ENCODE measurements around the gene SLCO3A1. TPM values are rescaled to one million over a fixed set of nuclear protein-coding genes. Genes with fewer than 3 reads are reported as not detected.

The SLCO3A1 gene
- total RNA-seq, 1 experiment from 2014 or later, result 5.1 TPM

DNA sequence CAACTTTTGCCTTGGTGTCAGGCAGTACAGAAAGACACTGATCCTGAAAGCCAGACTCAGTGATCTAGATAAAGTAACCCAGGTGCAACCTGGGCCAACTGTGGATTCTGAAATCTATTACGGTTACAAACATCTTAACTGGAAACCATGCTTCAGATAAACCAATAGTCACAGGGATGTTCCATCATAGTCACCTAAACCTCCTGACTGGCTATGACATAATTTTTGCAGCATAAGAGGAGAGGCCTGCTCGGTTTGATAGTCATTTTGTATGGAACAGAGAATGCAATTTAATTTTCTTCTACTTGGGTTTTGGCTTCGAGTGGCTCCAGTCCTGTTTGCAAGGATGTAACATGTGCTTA is 3.7 kb downstream of the SLCO3A1 start:
- ATAC-seq (no peak), DNase-seq (ENCODE audit: low read depth, low spot score) (no peak)
- Histone ChIP-seq H3K27me3 (ENCODE audit: insufficient read depth, low read length) (peaks cover 11% of the 10 kb centered on the region; the same call in 1 of the 2 replicates), H3K36me3 (ENCODE audit: control insufficient read depth in 1 of 2, insufficient read depth in 2 of 2, low read length in 2 of 2) (no peaks in the 10 kb centered on the region), H3K4me2 (ENCODE audit: low read length) (no peak overlapping the region), H3K79me2 (ENCODE audit: insufficient read depth, low read length) (no peaks in the 10 kb centered on the region), H3K9ac (ENCODE audit: low read length) (no peak overlapping the region), H3K4me1 (ENCODE audit: control insufficient read depth in 1 of 2, insufficient read depth in 2 of 2, low read length in 2 of 2) (peaks cover 0 to 15% of the 10 kb centered on the region in 2 experiments; a peak in 2 of 4 replicates), H3K4me3 (replicated peaks in 1 of 2; ENCODE audit: low read depth in 1 of 2, low read length in 2 of 2) (no peak overlapping the region), H4K20me1 (ENCODE audit: insufficient read depth) (no peaks in the 10 kb centered on the region), H2AFZ (ENCODE audit: low read depth, low read length, poor library complexity, severe bottlenecking) (no peak overlapping the region), H3K9me3 (ENCODE audit: control insufficient read depth in 1 of 2, insufficient read depth in 1 of 2, low read depth in 1 of 2, low read length in 2 of 2) (no peaks in the 10 kb centered on the region), H3K9me2 (ENCODE audit: insufficient read depth) (no peaks in the 10 kb centered on the region), H3K27ac (ENCODE audit: low read depth, low read length) (no peak overlapping the region)
- ChIA-PET RAD21 (ENCODE audit: low non-redundant PET in 1 of 2, low total read pairs in 2 of 2, uncharacterized antibody in 2 of 2, unreplicated experiment in 2 of 2) (no interaction called here), POLR2A (no interaction called here), CTCF (no interaction called here)
- BruUV-seq (replicated peaks), result no TSS peak
- intact Hi-C loops (cut with micrococcal nuclease), result loop anchor here (5.0 kb wide), 2 partner anchors 85 to 205 kb away; no protein-coding TSS in a partner anchor
- TF ChIP-seq ZNF274 (IDR thresholded peaks at IDR 0.05; ENCODE audit: low read depth, low read length), result no peak
- TF ChIP-seq FOSL1 (IDR thresholded peaks at IDR 0.05; ENCODE audit: low read depth), result no peak
- TF ChIP-seq, protein P1, sequence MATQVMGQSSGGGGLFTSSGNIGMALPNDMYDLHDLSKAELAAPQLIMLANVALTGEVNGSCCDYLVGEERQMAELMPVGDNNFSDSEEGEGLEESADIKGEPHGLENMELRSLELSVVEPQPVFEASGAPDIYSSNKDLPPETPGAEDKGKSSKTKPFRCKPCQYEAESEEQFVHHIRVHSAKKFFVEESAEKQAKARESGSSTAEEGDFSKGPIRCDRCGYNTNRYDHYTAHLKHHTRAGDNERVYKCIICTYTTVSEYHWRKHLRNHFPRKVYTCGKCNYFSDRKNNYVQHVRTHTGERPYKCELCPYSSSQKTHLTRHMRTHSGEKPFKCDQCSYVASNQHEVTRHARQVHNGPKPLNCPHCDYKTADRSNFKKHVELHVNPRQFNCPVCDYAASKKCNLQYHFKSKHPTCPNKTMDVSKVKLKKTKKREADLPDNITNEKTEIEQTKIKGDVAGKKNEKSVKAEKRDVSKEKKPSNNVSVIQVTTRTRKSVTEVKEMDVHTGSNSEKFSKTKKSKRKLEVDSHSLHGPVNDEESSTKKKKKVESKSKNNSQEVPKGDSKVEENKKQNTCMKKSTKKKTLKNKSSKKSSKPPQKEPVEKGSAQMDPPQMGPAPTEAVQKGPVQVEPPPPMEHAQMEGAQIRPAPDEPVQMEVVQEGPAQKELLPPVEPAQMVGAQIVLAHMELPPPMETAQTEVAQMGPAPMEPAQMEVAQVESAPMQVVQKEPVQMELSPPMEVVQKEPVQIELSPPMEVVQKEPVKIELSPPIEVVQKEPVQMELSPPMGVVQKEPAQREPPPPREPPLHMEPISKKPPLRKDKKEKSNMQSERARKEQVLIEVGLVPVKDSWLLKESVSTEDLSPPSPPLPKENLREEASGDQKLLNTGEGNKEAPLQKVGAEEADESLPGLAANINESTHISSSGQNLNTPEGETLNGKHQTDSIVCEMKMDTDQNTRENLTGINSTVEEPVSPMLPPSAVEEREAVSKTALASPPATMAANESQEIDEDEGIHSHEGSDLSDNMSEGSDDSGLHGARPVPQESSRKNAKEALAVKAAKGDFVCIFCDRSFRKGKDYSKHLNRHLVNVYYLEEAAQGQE (IDR thresholded peaks at IDR 0.05; ENCODE audit: low read depth), result no peak
- TF ChIP-seq, protein P2, sequence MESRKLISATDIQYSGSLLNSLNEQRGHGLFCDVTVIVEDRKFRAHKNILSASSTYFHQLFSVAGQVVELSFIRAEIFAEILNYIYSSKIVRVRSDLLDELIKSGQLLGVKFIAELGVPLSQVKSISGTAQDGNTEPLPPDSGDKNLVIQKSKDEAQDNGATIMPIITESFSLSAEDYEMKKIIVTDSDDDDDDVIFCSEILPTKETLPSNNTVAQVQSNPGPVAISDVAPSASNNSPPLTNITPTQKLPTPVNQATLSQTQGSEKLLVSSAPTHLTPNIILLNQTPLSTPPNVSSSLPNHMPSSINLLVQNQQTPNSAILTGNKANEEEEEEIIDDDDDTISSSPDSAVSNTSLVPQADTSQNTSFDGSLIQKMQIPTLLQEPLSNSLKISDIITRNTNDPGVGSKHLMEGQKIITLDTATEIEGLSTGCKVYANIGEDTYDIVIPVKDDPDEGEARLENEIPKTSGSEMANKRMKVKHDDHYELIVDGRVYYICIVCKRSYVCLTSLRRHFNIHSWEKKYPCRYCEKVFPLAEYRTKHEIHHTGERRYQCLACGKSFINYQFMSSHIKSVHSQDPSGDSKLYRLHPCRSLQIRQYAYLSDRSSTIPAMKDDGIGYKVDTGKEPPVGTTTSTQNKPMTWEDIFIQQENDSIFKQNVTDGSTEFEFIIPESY (IDR thresholded peaks at IDR 0.05; ENCODE audit: extremely low read depth, insufficient replicate concordance, low read length), result no peak
- no peak for TF ChIP-seq YY1 (IDR thresholded peaks at IDR 0.05; ENCODE audit: extremely low read depth, insufficient replicate concordance, low read depth, low read length)
- TF ChIP-seq POLR2A (IDR thresholded peaks at IDR 0.05; ENCODE audit: borderline replicate concordance, extremely low read depth, insufficient read depth, insufficient read length), result no peak

Data from HCT116 (cell line).